Muscle of leg (tissue), 11 donors: ENCODE results near the gene TYW3. TPM values are rescaled to one million over a fixed set of nuclear protein-coding genes. Genes with fewer than 3 reads are reported as not detected.
"Not testable (repeated sequence)": the region's sequence is repeated elsewhere in the genome, so short reads cannot be mapped to it uniquely, and the experiment has no call there.

Experiments
- DNase-seq: peaks from one replicate; pipeline ENCODE4 v3.0.0; 2013
- H3K27ac ChIP-seq: one replicate; pipeline ENCODE4 v1.5.1; 2013; ENCODE audit warnings: mild to moderate bottlenecking, low read length, control low read depth
- H3K27me3 ChIP-seq: one replicate; pipeline ENCODE4 v1.6.1; 2013; ENCODE audit warnings: low read length; ENCODE audit not compliant: control insufficient read depth, insufficient read depth
- H3K36me3 ChIP-seq: one replicate; pipeline ENCODE4 v1.6.1; 2013; ENCODE audit warnings: low read length; ENCODE audit not compliant: control insufficient read depth, insufficient read depth
- H3K4me1 ChIP-seq: one replicate; pipeline ENCODE4 v1.6.1; 2013; ENCODE audit warnings: low read length; ENCODE audit not compliant: control insufficient read depth, insufficient read depth
- H3K4me3 ChIP-seq: one replicate; pipeline ENCODE4 v1.5.1; 2013; ENCODE audit warnings: low read length, control low read depth
- H3K9me3 ChIP-seq: replicated peaks from 2 replicates; pipeline ENCODE4 v1.6.1; 2013; ENCODE audit warnings: low read depth, low read length; ENCODE audit not compliant: control insufficient read depth
- WGBS: methylation state at CpG from one replicate; pipeline ENCODE4 v1.1.5; 2013; ENCODE audit warnings: missing lambda C conversion rate; ENCODE audit not compliant: insufficient coverage; 5-methylcytosine and 5-hydroxymethylcytosine counted together
- polyA plus RNA-seq, 8 donors: library from polyadenylated mRNA; unstranded; fragments of 120-200 nt; gene quantifications; one replicate each; pipeline versions ENCODE4 v1.2.1 to v1.2.3, GENCODE V29; 2013; ENCODE audit warnings: inconsistent platforms in 1 of 8, low replicate concordance in 1 of 8; ENCODE audit not compliant: insufficient read length in 8 of 8, insufficient read depth in 1 of 8
- total RNA-seq: library from RNA; stranded (reverse); fragments of 120-200 nt; gene quantifications from one replicate; pipeline ENCODE4 v1.2.4, GENCODE V29; 2013

The TYW3 gene
- total and polyA plus RNA-seq, 9 donors, result 12.4 to 21.1 (median 18.6) TPM

- no peak overlapping the region for H3K4me3 ChIP-seq
- no peak overlapping the region for H3K27ac ChIP-seq
- no peaks in the 10 kb centered on the region for H3K27me3 ChIP-seq
- H3K36me3 ChIP-seq, result peaks cover 4% of the 10 kb centered on the region
- H3K9me3 ChIP-seq, result peaks cover 7% of the 10 kb centered on the region
- peaks cover 10% of the 10 kb centered on the region for H3K4me1 ChIP-seq
- 25% methylated on average over 1 of the region's 3 CpGs for WGBS
- DNase-seq, result no peak
These were observed 4.2 kb upstream of the TYW3 start for GRCh38 chr1:74728736-74729135.

GRCh38 chr1:74729741-74730478 is 3.0 kb upstream of the TYW3 start:
- H3K4me1 ChIP-seq, result peaks cover 16% of the 10 kb centered on the region

GRCh38 chr1:74731399-74732052 is 1.4 kb upstream of the TYW3 start:
- Histone ChIP-seq H3K9me3 (no peaks in the 10 kb centered on the region), H3K27me3 (no peaks in the 10 kb centered on the region), H3K36me3 (no peaks in the 10 kb centered on the region), H3K4me3 (no peak overlapping the region), H3K4me1 (peaks cover 16% of the 10 kb centered on the region), H3K27ac (no peak overlapping the region)
- 78% methylated on average over 4 of the region's 11 CpGs for WGBS
- peak; percentile 3 for DNase-seq

More at GRCh38 chr1:74729741-74730478, 3.0 kb upstream of the TYW3 start:
- peaks cover 4% of the 10 kb centered on the region for H3K36me3 ChIP-seq
- no peak overlapping the region for H3K27ac ChIP-seq
- no peaks in the 10 kb centered on the region for H3K27me3 ChIP-seq
- WGBS, result no CpG with 5 or more reads among the region's 6 CpGs
- no peak for DNase-seq
- peaks cover 7% of the 10 kb centered on the region for H3K9me3 ChIP-seq
- H3K4me3 ChIP-seq, result no peak overlapping the region

GRCh38 chr1:74732071-74732946 is 643 bp upstream of the TYW3 start:
- not testable (repeated sequence) for H3K36me3 ChIP-seq, H3K9me3 ChIP-seq, H3K27me3 ChIP-seq, DNase-seq
- H3K4me1 ChIP-seq, result peaks cover 16% of the 10 kb centered on the region
- peak overlapping the region; percentile 95 for H3K27ac ChIP-seq
- 0% methylated on average over 9 of the region's 17 CpGs for WGBS
- peak overlapping the region; percentile 74 for H3K4me3 ChIP-seq

- peaks cover 12% of the 10 kb centered on the region for H3K36me3 ChIP-seq
- 50% methylated on average over 2 of the region's 11 CpGs for WGBS
- peak overlapping the region; percentile 74 for H3K4me3 ChIP-seq
- peaks cover 16% of the 10 kb centered on the region for H3K4me1 ChIP-seq
- H3K27me3 ChIP-seq, result no peaks in the 10 kb centered on the region
- H3K27ac ChIP-seq, result peak overlapping the region; percentile 95
- peak; percentile 85 for DNase-seq
- H3K9me3 ChIP-seq, result no peaks in the 10 kb centered on the region
These were observed 892 bp downstream of the TYW3 start for GRCh38 chr1:74733604-74734484.

GRCh38 chr1:74737333-74737732 is 4.4 kb downstream of the TYW3 start:
- no CpG with 5 or more reads among the region's 4 CpGs for WGBS
- Histone ChIP-seq H3K4me1 (peaks cover 7% of the 10 kb centered on the region), H3K27me3 (no peaks in the 10 kb centered on the region), H3K9me3 (no peaks in the 10 kb centered on the region), H3K36me3 (peaks cover 32% of the 10 kb centered on the region), H3K4me3 (no peak overlapping the region), H3K27ac (no peak overlapping the region)
- no peak for DNase-seq

GRCh38 chr1:74740307-74740980 is 7.5 kb downstream of the TYW3 start:
- H3K4me3 ChIP-seq, DNase-seq, H3K9me3 ChIP-seq, H3K4me1 ChIP-seq, H3K27ac ChIP-seq, H3K27me3 ChIP-seq: not testable (repeated sequence)
- 100% methylated on average over 3 of the region's 13 CpGs for WGBS
- peaks cover 56% of the 10 kb centered on the region for H3K36me3 ChIP-seq

- H3K36me3 ChIP-seq, result peaks cover 54% of the 10 kb centered on the region
- H3K4me1 ChIP-seq, DNase-seq, H3K4me3 ChIP-seq, H3K27me3 ChIP-seq, H3K27ac ChIP-seq, H3K9me3 ChIP-seq: not testable (repeated sequence)
- WGBS, result 100% methylated on average over 3 of the region's 6 CpGs
These were observed 12.3 kb downstream of the TYW3 start for GRCh38 chr1:74745247-74745646.

GRCh38 chr1:74748960-74749359 is 16.0 kb downstream of the TYW3 start:
- Histone ChIP-seq H3K36me3 (peaks cover 48% of the 10 kb centered on the region), H3K9me3 (peaks cover 2% of the 10 kb centered on the region), H3K27me3 (no peaks in the 10 kb centered on the region), H3K4me1 (no peaks in the 10 kb centered on the region), H3K4me3 (no peak overlapping the region), H3K27ac (no peak overlapping the region)
- WGBS, result no CpG with 5 or more reads among the region's 1 CpG
- no peak for DNase-seq
